Measurements from ENCODE around the gene CDK7.
"Not testable (repeated sequence)": the region's sequence is repeated elsewhere in the genome, so short reads cannot be mapped to it uniquely, and the experiment has no call there.

- TF ChIP-seq CTCF, JUND (IDR thresholded peaks at IDR 0.05): not testable (repeated sequence)
These were observed 21.3 kb downstream of the CDK7 start for GRCh38 chr5:69255940-69256339.

Data from SK-N-SH (cell line).